HepG2 (cell line): Measurements from ENCODE around the gene COG1. TPM values are rescaled to one million over a fixed set of nuclear protein-coding genes. Genes with fewer than 3 reads are reported as not detected.

Experiments
- AHR ChIP-seq: IDR thresholded peaks from 2 replicates; pipeline ENCODE4 v1.6.1; 2018; ENCODE audit warnings: missing genetic modification reagents, missing compliant biosample characterization
- FOXK1 ChIP-seq: sonication (generic); formaldehyde crosslinking; IDR thresholded peaks from 2 replicates; pipeline ENCODE4 v1.4.0; 2020; ENCODE audit warnings: low read depth, missing genetic modification reagents, borderline replicate concordance
- FOXO1 ChIP-seq: sonication (generic); formaldehyde crosslinking; IDR thresholded peaks from 2 replicates; pipeline ENCODE4 v1.4.0; 2020; ENCODE audit warnings: missing genetic modification reagents
- FOXP4 ChIP-seq: sonication (generic); formaldehyde crosslinking; IDR thresholded peaks from 2 replicates; pipeline ENCODE4 v1.4.0; 2020; ENCODE audit warnings: missing genetic modification reagents
- HDAC2 ChIP-seq: sonication (generic); formaldehyde crosslinking; IDR thresholded peaks from 2 replicates; pipeline ENCODE4 v1.4.0; 2020; ENCODE audit warnings: missing genetic modification reagents
- HIC2 ChIP-seq: sonication (generic); formaldehyde crosslinking; IDR thresholded peaks from 2 replicates; pipeline ENCODE4 v1.9.0; 2022; ENCODE audit warnings: low read depth, missing genetic modification reagents
- HIVEP1 ChIP-seq: sonication (generic); formaldehyde crosslinking; IDR thresholded peaks from 2 replicates; pipeline ENCODE4 v1.4.0; 2020; ENCODE audit warnings: mild to moderate bottlenecking, missing genetic modification reagents
- HMGA1 ChIP-seq: sonication (generic); formaldehyde crosslinking; conservative IDR thresholded peaks from 2 replicates; pipeline ENCODE4 v1.4.0; 2020; ENCODE audit warnings: missing genetic modification reagents
- IRF2 ChIP-seq: IDR thresholded peaks from 2 replicates; pipeline ENCODE4 v1.6.1; 2018; ENCODE audit warnings: missing genetic modification reagents, missing compliant biosample characterization
- MAFF ChIP-seq: IDR thresholded peaks from 2 replicates; pipeline ENCODE4 v1.6.1; 2011; ENCODE audit warnings: low read depth, low read length, improper control_type of control experiment
- MYNN ChIP-seq: sonication (generic); formaldehyde crosslinking; IDR thresholded peaks from 2 replicates; pipeline ENCODE4 v1.4.0; 2020; ENCODE audit warnings: mild to moderate bottlenecking, low read depth, missing genetic modification reagents
- NFATC3 ChIP-seq: sonication (generic); formaldehyde crosslinking; IDR thresholded peaks from 2 replicates; pipeline ENCODE4 v1.5.1; 2020; ENCODE audit warnings: mild to moderate bottlenecking, missing genetic modification reagents
- PRMT3 ChIP-seq: sonication (generic); formaldehyde crosslinking; IDR thresholded peaks from 2 replicates; pipeline ENCODE4 v1.8.1; 2022; ENCODE audit warnings: low read depth, mild to moderate bottlenecking, moderate library complexity, missing genetic modification reagents, borderline replicate concordance
- RBAK ChIP-seq: sonication (generic); formaldehyde crosslinking; IDR thresholded peaks from 2 replicates; pipeline ENCODE4 v1.5.1; 2020; ENCODE audit warnings: mild to moderate bottlenecking, missing genetic modification reagents
- SP1 ChIP-seq, 2 experiments: fragments of 450-650 bp in 1 of 2; sonication (generic) in 1 of 2; formaldehyde crosslinking in 1 of 2; IDR thresholded peaks; 2 replicates each; pipeline versions ENCODE4 v1.4.0 to v1.6.1; 2016 to 2020; ENCODE audit warnings: missing genetic modification reagents in 1 of 2
- STAT6 ChIP-seq: sonication (generic); formaldehyde crosslinking; IDR thresholded peaks from 2 replicates; pipeline ENCODE4 v1.4.0; 2020; ENCODE audit warnings: missing genetic modification reagents, mild to moderate bottlenecking, borderline replicate concordance
- TBP ChIP-seq: sonication (generic); formaldehyde crosslinking; IDR thresholded peaks from 2 replicates; pipeline ENCODE4 v1.5.0; 2020; ENCODE audit warnings: missing genetic modification reagents
- UBTF ChIP-seq: sonication (generic); formaldehyde crosslinking; IDR thresholded peaks from 2 replicates; pipeline ENCODE4 v1.4.0; 2020; ENCODE audit warnings: mild to moderate bottlenecking, missing genetic modification reagents
- WIZ ChIP-seq: sonication (generic); formaldehyde crosslinking; IDR thresholded peaks from 2 replicates; pipeline ENCODE4 v1.5.1; 2020; ENCODE audit warnings: mild to moderate bottlenecking, missing genetic modification reagents
- ZNF577 ChIP-seq: sonication (generic); formaldehyde crosslinking; IDR thresholded peaks from 2 replicates; pipeline ENCODE4 v1.4.0; 2020; ENCODE audit warnings: mild to moderate bottlenecking, low read depth, missing genetic modification reagents, borderline replicate concordance
- ZNF589 ChIP-seq: sonication (generic); formaldehyde crosslinking; conservative IDR thresholded peaks from 2 replicates; pipeline ENCODE4 v1.8.0; 2022; ENCODE audit warnings: mild to moderate bottlenecking, moderate library complexity, missing genetic modification reagents
- ZNF672 ChIP-seq: sonication (generic); formaldehyde crosslinking; IDR thresholded peaks from 2 replicates; pipeline ENCODE4 v1.8.1; 2022; ENCODE audit warnings: missing genetic modification reagents
- ZNF891 ChIP-seq: sonication (generic); formaldehyde crosslinking; IDR thresholded peaks from 2 replicates; pipeline ENCODE4 v1.5.0; 2020; ENCODE audit warnings: mild to moderate bottlenecking, missing genetic modification reagents
- polyA plus RNA-seq, 8 experiments: library from polyadenylated mRNA; depleted of rRNA in 3 of 8; stranded (reverse) in 7 of 8; unstranded in 1 of 8; fragments of >200 nt; fragmentation: Illumina TruSeq in 4 of 8; extraction: Trizol in 4 of 8; gene quantifications; 2 replicates each; pipeline versions ENCODE4 v1.2.1 to v1.2.3, GENCODE V29; 2011 to 2016; ENCODE audit warnings: low read depth in 4 of 8, missing spikeins in 1 of 8, mixed read lengths in 1 of 8; ENCODE audit not compliant: insufficient read depth in 1 of 8
- total RNA-seq, 5 experiments: library from RNA; depleted of rRNA; stranded (reverse); fragments of >200 nt; fragmentation: Illumina TruSeq; extraction: Trizol; gene quantifications; 2 replicates each; pipeline ENCODE4 v1.2.3, GENCODE V29; 2016; ENCODE audit warnings: low read depth in 1 of 5

COG1 gene
- total and polyA plus RNA-seq, 2 of the 13 experiments (the other 11 are each of a cell fraction or from before 2014, with no cell fraction given): 36.6 to 39.7 TPM

- TF ChIP-seq FOXP4 (CRISPR knock-in tag) (no peak), SP1 (IDR thresholded peaks at IDR 0.05) (no peak), SP1 (CRISPR knock-in tag; IDR thresholded peaks at IDR 0.05) (no peak), FOXO1 (no peak; the same call in 1 of the 2 replicates), RBAK (CRISPR knock-in tag) (no peak), STAT6 (CRISPR knock-in tag) (no peak), MYNN (peak; percentile 59; the same call in 1 of the 2 replicates), AHR (CRISPR knock-in tag) (no peak), TBP (CRISPR knock-in tag) (no peak), HIC2 (CRISPR knock-in tag) (no peak), IRF2 (CRISPR knock-in tag) (0 out of 2 replicates have a peak, but pooled peaks have one; percentile 22), ZNF891 (CRISPR knock-in tag) (no peak), HDAC2 (CRISPR knock-in tag) (peak; percentile 41; the same call in 1 of the 2 replicates), ZNF577 (CRISPR knock-in tag) (no peak), NFATC3 (CRISPR knock-in tag) (no peak), ZNF589 (no peak), UBTF (no peak), HMGA1 (no peak), WIZ (CRISPR knock-in tag) (no peak), FOXK1 (CRISPR knock-in tag) (0 out of 2 replicates have a peak, but pooled peaks have one; percentile 28), HIVEP1 (CRISPR knock-in tag) (no peak), ZNF672 (CRISPR knock-in tag) (no peak), MAFF (no peak), PRMT3 (no peak)
Observed at GRCh38 chr17:73205459-73205961, 12.7 kb downstream of the COG1 start (continued).
